H1 (cell line): Measurements from ENCODE around the gene NOC3L. TPM values are rescaled to one million over a fixed set of nuclear protein-coding genes. Genes with fewer than 3 reads are reported as not detected.

ENCODE experiments used
- CHD7 ChIP-seq: fragments of 300-600 bp; sonication (generic); IDR thresholded peaks from 2 replicates; pipeline ENCODE4 v1.7.1; 2012; ENCODE audit warnings: low read length, moderate library complexity, mild to moderate bottlenecking, inconsistent platforms; ENCODE audit not compliant: insufficient replicate concordance
- FOSL1 ChIP-seq: IDR thresholded peaks from 2 replicates; pipeline ENCODE4 v1.6.1; 2011; ENCODE audit warnings: mild to moderate bottlenecking, low read depth, low read length, moderate library complexity; ENCODE audit not compliant: insufficient read depth
- MAX ChIP-seq: IDR thresholded peaks from 2 replicates; pipeline ENCODE4 v1.6.1; 2012; ENCODE audit warnings: inconsistent platforms
- ZNF274 ChIP-seq: IDR thresholded peaks from 2 replicates; pipeline ENCODE4 v1.7.0; 2012; ENCODE audit warnings: low read length, borderline replicate concordance; ENCODE audit errors: extremely low read depth
- polyA plus RNA-seq, 7 experiments: library from polyadenylated mRNA; depleted of rRNA in 3 of 7; stranded (reverse) in 5 of 7; unstranded in 2 of 7; fragments of >200 nt in 5 of 7; fragments of 200-250 nt in 2 of 7; gene quantifications; 1 replicate in 5 of 7; 2 replicates in 1 of 7; 4 replicates in 1 of 7; pipeline versions ENCODE4 v1.2.1 to v1.2.3, GENCODE V29; 2011 to 2013; ENCODE audit warnings: missing spikeins in 2 of 7, mixed read lengths in 2 of 7
- total RNA-seq: library from RNA; stranded (reverse); fragmentation: NEBNext Ultra II Directional; extraction: Animal tissue kit (Norgen Biotek cat#: 25700); gene quantifications from 2 replicates; pipeline ENCODE4 v1.2.1, GENCODE V29; 2021

NOC3L gene
- total and polyA plus RNA-seq, 2 of the 8 experiments (the other 6 are each of a cell fraction or from before 2014, with no cell fraction given), result 7.1 to 39.1 TPM

- no peak for TF ChIP-seq CHD7
- TF ChIP-seq MAX, result no peak
- no peak for TF ChIP-seq ZNF274
- no peak for TF ChIP-seq FOSL1
Observed at GRCh38 chr10:94288361-94289101, 74.2 kb downstream of the NOC3L start (continued).
